GM10248 (cell line): ENCODE data around the gene NUDT4.

Experiments
- CTCF ChIA-PET: fragments of 300-600 bp; sonication (Branson Sonifier 250); formaldehyde crosslinking; extraction: SDS; loops from one replicate; lab custom pipeline; 2021; ENCODE audit warnings: antibody characterized with exemption; lab: Yijun Ruan, JAX
- POLR2A ChIA-PET: fragments of 350-650 bp; sonication (Branson Sonifier 250); formaldehyde crosslinking; extraction: SDS; loops from one replicate; lab custom pipeline; 2020; ENCODE audit warnings: antibody characterized with exemption; lab: Yijun Ruan, JAX
- DNase-seq: peaks from one replicate; pipeline ENCODE4 v3.0.0; 2012; ENCODE audit errors: extremely low spot score
- TF ChIP-seq, protein P1 (sequence below): IDR thresholded peaks from 2 replicates; pipeline ENCODE4 v1.5.1; 2012; ENCODE audit warnings: mild to moderate bottlenecking, low read depth; ENCODE audit errors: extremely low read depth, missing control alignments, control extremely low read depth

NUDT4 gene

DNA sequence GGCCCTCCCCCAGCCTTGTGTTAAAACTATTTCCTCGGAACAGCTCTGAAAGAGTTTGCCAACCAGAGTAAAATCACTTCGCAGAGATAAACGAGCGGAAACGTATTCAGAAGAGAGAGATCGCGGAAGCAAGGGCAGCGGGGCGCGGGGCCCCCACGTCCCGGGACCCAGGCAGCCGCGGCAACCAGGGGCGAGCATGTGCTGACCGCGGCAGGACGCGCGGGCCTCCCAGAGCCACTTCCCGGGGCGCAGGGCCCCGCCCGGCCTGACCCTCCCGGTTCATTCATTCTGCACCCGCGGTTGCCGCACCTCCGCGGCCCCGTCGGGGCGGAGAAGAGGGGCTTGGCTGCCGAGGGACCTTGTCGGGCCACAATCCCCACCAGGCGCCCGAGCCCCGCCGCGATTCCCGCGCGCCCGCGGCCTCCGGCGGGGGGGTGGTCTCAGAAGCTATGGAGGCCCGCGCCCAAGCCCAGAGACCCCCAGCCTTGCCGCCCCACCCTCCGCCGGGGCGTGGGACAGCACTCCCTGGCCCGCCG, 63.4 kb downstream of the NUDT4 start:
- ChIA-PET CTCF (no interaction called here), POLR2A (no interaction called here)
- TF ChIP-seq, protein P1, sequence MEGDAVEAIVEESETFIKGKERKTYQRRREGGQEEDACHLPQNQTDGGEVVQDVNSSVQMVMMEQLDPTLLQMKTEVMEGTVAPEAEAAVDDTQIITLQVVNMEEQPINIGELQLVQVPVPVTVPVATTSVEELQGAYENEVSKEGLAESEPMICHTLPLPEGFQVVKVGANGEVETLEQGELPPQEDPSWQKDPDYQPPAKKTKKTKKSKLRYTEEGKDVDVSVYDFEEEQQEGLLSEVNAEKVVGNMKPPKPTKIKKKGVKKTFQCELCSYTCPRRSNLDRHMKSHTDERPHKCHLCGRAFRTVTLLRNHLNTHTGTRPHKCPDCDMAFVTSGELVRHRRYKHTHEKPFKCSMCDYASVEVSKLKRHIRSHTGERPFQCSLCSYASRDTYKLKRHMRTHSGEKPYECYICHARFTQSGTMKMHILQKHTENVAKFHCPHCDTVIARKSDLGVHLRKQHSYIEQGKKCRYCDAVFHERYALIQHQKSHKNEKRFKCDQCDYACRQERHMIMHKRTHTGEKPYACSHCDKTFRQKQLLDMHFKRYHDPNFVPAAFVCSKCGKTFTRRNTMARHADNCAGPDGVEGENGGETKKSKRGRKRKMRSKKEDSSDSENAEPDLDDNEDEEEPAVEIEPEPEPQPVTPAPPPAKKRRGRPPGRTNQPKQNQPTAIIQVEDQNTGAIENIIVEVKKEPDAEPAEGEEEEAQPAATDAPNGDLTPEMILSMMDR, result no peak
- peak; percentile 17 for DNase-seq

DNA sequence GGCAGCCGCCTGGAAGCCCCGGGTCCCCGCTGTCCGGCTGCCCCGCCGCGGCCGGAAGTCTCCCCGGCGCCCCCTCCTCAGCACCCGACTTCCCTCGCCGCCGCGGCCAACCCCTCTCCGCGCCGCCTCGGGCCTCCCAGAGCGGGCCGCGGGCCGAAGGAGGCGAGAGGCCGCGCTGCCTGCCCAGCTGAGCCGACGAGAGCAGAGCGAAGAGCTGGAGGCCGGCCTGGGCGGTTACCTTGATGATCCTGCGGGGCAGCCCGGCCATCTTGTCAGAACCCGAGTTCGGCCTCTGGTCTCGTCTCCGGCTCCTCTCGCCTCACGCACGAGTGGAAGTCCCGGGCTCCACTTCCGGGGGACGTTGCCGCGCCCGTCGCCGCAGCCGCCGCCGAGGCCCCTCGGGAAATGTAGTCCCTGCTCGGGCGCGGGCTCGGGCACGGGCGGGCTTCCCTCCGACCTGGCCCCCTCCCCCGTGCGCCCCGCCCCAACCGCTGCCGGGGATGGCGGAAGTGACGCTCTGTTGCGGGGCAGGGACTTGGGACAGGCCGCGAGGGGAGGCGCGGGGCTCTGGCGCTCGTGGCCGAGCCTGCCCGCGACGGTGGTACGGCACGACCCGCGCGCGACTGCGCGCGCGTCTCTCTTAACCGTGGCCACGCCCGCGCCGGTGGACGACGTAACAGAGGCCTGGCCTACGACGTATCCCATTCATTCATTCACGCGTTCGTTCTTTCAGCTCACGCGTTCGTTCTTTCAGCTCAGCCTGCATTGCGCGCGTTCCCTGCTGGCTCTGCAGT, 64.1 kb downstream of the NUDT4 start, which contains the start of gene UBE2N:
Gene UBE2N (minus strand): TSS at position 331 of the 794 bp plus-strand sequence. CDS start 63 bp downstream, at position 268.
- TF ChIP-seq, protein P1, result no peak
- POLR2A ChIA-PET, result interaction anchor here (1.6 kb wide), 1 partner anchor 26 kb away, joined by 4 read pairs; the partner anchor contains the start of gene MRPL42
- CTCF ChIA-PET, result interaction anchor here (1.1 to 1.2 kb wide), 2 partner anchors 26 to 287 kb away, joined by 3 read pairs; no protein-coding TSS in a partner anchor
- peak; percentile 94 for DNase-seq

DNA sequence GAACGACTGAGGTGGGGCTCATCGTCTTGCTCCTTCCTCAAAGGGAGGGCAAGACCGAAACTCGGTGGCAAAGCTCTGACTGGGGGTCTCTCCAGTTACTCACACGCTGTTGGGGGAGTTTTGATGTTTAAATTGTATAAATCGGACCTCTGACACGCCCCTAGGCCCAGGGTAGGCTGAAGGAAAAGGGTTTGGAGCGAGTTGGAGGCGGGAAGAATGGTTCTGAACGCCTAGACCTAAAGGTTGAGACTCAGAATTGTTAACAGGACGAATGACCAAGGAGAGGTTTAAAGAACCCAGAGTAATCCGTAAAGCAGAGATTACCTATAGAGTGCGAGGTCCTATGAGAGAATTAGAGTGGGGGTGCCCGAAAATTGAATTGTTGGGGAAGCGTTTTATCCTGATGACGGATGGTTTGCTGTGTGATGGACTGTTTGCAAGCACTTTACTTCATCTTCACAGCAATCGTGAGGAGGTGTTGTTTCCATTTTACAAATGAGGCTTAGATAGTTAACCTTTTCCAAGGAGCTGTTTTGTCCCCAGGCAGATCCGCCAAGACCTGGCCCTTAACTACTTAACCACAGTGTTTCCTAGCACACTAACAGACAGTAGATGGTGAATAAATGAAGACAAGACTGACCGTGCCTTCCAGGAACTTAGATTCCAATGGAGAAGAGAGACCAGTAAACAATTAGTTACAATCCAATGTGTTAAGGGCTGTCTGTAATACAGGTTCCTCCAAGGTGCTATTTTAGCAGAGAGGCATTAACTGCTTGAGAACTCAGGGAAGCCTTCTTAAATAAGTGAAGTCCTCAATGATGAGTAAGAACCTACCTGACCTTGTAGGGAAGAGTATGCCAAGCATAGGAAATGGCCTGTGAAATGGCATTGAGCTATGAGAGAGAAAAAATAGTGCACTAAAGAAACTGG, 65.0 kb downstream of the NUDT4 start:
- POLR2A ChIA-PET, result interaction anchor here (1.6 kb wide), 1 partner anchor 25 kb away, joined by 4 read pairs; the partner anchor contains the start of gene MRPL42
- no peak for DNase-seq

DNA sequence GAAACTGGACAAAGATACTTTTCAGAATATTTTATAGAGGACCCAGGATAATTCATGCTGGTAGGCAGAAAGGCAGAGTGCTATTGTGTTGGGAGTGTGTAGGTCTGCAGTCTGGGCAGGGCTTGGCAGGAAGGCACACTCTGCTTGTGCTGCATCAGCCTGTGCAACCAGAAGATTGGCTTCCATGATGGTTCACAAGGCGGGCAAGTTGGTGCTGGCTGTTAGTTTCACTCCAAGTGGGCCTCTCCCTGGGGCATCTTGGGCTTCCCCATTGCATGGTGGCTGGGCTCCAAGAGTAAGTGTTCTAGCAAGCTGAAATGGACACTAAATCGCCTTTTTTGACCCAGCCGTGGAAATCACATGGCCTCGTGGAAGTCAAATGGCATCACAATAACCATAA, 65.9 kb downstream of the NUDT4 start:
- TF ChIP-seq, protein P1, result no peak
- POLR2A ChIA-PET, result interaction anchor here (1.6 kb wide), 1 partner anchor 24 kb away, joined by 4 read pairs; the partner anchor contains the start of gene MRPL42
- CTCF ChIA-PET, result no interaction called here
- DNase-seq, result no peak

More for the DNA sequence above, 65.0 kb downstream of the NUDT4 start:
- CTCF ChIA-PET, result interaction anchor here (1.1 to 1.2 kb wide), 2 partner anchors 25 to 288 kb away, joined by 3 read pairs; no protein-coding TSS in a partner anchor
- TF ChIP-seq, protein P1, result no peak

DNA sequence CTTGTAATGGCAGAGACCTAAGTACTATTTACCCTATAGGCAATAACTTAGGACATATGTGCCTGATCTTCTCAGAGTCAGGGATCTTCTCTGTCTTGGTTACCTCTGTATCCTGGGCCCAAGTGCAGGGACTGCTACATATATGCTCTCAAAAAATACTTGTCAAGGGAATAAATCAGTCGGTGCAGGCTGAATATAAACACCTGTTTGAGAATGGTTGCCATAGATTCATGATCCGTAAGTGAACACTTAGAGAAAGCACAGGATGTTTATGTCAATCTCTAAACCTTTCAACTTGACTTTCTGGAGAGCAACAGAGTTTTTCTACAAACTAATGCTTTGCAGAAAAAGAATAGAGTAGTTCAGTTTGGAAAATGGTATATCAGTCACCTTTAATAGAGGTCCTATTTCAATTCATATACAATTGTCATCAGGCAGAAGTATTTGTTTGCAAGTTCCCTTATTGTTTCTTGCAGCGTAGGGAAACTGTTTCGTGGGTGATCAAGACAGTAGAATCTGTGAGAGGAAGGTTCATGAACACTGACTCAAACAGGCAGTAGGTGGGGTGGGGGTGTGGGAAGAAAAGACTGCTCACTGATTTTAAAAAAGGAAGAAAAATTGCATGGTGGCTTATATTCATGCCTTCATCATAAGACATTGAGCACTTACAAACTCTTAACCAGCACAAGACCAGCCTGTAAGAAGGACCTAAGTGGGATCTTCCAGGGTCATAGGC, 70.0 kb downstream of the NUDT4 start:
- DNase-seq, result no peak
- ChIA-PET CTCF (no interaction called here), POLR2A (no interaction called here)
- TF ChIP-seq, protein P1, result peak; percentile 10
